Stimulated activated CD4-positive, alpha-beta T cell treated with anti-CD3 and anti-CD28 coated beads, Interleukin-15, amount 100 ng/mL, for 1 hour (primary cell): ENCODE measurements around the gene SF3A2.
A peak's percentile ranks its signal among the peaks of the same experiment; 100 is the strongest.
"Not testable (repeated sequence)": the region's sequence is repeated elsewhere in the genome, so short reads cannot be mapped to it uniquely, and the experiment has no call there.

Experiments used
- DNase-seq, 2 donors: peaks; one replicate each; pipeline ENCODE4 v3.0.0-alpha.2; 2020; ENCODE audit warnings: low read depth in 1 of 2, low spot score in 1 of 2

Gene SF3A2

DNA sequence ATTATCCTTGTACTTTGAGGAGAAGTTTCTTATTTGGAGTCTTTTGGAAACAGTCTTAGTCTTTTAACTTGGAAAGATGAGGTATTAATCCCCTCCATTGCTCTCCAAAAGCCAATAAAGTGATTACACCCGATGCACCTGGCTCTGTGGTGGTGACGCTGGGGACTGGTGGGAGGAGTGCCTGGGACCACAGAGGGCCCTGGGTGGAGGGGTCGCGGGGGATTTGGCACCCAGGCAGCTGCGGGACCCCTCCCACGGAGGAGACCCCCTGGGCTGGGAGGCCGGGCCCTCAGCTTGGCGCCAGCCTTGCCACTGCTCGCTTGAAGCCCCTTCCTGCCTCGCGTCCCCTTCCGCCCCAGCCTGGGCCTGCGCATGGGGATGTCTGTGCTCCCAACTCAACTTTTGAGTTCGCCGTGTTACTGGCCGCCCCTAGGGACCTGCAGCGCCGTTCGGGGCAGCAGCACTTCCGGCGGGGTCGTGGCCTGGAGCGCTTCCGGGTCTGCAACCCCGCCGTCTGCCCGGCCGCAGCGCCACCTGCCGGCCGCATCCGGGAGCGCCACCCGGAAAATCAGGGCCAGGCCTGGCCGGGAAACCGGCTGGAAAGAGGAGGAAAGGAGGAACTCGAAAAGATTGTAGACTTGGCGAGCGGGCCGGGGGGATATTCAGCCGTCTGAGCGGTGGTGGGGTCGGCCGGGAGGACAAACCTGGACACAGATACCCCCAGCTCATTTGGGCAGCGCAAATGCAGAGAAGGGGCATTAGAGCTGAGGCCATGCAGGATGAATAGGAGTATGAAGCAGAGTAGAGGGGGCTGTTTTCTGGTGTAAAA is 36.9 kb downstream of the SF3A2 start:
- peak; percentile 61 to 66 for DNase-seq

DNA sequence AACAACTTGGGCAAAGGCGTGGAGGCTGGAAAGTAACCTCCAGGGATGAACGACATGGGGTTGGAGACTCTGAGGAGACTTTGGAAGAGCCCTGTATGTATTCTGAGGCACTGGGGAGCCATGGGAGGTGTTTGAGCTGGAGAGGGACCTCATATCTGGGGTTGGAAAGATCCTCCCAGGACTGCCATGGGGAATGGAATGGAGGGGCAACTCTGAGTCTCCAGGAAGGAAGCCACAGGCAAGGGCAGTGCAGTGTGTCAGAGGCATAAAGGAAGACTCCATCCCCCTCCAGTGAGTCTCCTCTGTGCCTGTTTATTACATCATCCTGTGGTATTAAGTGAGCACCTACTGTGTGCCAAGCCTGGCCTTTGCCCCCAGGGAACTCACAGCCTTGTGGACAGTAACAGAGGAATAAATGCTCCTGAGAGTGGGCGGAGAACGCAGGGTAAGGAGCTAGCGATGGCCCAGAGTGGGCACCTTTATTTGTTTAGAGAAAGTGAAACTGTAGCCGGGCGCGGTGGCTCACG is 37.6 kb downstream of the SF3A2 start:
- no peak for DNase-seq

DNA sequence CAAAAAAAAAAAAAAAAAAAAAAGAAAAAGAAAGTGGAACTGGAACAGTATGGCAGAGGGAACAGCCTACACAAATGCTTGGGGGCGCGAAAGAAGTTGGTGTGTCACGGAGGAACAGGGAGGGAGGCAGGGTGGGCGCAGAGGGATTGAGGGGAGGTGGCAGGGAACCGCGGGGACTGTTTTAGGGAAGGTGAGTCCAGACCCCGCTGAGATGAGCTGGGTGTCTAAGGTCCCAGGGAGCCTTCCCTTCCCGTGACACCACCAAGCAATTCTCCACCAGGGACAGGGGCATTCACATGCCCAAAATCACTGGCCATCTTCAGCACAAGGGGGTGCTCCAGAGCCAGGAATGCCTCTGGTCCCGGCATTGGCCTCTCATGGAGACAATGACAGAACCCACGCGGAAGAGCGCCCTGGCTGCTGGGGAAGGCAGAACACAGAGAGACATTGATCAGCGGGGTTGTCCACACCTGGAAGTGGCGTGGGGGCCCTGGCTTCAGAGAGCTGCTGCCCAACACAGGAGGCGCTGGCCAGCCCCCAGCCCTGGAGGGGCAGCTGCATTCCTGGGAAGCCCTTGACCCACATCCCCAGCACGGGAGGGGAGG is 38.4 kb downstream of the SF3A2 start:
- DNase-seq, result no peak

DNA sequence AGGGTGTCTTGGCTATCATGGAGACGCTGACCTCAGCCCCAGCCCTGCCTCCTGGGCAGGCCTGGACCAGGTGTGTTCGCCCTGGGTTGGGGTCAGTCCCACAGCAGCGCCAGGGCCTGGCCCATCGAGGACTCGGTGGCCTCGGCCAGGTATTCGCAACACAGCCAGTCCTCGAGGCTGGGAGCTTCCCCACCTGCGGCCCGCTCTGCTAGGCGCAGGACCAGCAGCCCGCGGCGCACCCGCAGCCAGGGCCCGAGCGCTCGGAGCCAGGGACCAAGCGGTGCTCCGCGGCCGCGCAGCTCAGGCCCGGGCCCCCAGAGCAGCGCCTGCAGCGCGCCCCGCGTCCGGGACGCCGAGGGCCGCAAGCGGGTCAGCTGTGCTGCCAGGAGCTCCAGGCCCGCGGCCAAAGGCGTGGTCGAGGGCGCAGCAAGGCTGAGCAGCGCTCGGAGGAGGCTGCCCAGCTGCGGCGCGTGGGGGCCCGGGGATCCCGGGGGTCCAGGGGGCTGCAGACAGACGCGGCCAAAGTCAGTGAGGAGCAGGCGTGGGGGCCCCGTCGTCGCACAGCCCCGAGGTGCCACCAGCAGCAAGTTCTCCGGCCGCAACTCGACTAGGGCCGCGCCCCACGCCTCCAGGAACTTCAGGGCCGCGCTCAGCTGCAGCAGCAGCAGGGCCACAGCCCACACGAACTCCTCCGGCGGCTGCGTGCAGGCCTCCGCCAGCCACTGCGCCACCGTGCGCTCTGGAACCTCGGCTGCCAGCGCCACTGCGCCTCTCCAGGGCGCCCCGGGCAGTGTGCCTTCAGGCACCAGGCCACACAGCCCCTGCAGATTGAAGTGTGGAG is 39.2 kb downstream of the SF3A2 start:
- DNase-seq, result no peak

DNA sequence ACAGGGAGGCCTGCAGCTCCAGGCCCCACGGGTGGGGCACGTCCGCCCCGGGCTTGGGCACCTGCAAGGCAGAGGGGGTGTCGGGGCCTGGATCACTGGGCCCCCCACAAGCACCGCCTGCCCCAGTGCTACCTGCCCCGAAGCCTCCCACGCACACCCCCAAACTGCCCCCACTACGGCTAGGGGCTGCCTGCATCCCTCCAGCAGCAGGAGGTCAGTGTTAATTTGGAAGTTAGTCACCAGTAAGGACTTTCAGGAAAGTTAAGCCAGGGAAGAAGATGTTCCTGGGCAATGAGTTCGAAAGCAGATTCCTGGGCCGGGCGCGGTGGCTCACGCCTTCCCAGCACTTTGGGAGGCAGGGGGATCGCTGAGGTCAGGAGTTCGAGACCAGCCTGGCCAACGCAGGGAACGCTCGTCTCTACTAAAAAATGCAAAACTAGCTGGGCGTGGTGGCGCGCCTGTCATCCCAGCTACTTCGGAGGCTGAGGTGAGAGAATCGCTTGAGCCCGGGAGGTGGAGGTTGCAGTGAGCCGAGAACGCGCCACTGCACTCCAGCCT is 39.9 kb downstream of the SF3A2 start:
- no peak for DNase-seq

DNA sequence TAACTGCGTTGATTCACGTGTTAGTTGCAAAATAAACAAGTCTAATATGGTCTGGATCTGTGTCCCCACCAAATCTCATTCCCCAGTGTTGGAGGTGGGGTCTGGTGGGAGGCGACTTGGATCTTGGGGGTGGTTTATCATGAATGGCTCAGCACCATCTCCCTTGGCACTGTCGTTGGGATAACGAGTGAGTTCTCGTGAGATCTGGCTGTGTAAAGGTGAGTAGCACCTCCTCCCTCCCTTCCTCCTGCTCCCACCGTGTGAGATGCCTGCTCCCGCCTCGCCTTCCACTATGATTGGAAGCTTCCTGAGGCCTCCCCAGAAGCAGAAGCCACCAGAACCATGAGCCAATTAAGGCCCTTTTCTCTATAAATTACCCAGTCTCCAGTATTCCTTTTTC is 40.5 kb downstream of the SF3A2 start:
- no peak for DNase-seq

DNA sequence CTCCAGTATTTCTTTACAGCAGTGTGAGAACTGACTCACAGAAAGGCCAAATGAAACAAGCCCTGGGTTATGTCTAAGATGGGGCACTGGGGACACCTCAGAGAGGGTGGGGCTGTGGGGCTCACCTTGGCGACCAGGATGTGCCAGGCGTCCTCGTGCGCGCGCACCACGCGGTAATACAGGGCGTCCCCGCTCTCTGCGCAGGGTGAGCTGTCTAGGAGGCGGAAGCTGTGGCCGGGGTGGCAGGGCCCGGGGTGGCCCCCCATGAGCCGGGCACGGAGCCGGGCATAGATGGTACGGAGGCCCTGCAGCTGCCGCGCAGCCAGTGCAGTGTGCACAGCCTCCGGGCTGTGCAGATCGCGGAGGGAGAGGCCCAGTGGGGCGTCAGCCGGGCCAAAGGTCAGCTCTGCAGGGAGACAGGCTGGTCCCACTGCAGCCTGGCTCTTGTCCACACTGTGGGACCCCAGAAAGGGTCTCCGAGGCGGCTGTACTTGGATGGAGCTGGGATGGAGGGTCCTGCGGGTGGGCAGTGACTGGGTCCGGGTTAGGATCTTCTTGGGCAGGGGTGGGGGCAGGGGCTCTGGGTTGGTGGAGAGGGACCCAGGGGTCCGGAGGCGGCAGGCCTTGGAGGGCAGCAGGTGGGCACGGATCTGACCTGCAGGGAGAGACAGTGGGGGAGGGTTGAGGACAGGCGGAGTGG is 42.0 kb downstream of the SF3A2 start:
- DNase-seq, result no peak

DNA sequence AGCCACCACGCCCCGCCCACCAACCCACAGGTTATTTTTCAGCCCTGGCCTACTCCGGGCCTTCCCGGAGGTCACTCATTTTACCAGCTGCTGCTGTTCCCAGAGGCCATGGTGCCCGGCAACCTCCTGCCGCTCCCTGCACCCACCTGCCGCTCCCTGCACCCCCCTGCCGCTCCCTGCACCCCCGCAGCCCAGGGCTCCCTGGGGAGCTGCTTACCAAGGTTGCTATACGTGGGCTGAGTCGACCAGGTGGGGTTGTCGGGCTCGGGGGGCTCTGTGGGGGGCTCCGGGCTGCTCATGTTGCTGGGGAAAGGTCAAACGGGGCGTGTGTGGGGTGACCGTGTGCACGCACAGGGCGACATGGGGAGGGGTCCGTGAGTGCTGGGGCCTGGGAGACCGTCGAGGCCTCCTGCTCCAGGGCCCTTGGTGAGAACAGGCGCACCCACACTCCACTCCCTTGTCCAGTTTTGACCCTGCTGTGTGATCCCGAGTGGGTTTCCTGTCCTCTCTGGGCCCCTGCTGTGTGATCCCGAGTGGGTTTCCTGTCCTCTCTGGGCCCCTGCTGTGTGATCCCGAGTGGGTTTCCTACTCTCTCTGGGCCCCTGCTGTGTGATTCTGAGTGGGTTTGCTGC is 44.1 kb downstream of the SF3A2 start:
- no peak for DNase-seq

DNA sequence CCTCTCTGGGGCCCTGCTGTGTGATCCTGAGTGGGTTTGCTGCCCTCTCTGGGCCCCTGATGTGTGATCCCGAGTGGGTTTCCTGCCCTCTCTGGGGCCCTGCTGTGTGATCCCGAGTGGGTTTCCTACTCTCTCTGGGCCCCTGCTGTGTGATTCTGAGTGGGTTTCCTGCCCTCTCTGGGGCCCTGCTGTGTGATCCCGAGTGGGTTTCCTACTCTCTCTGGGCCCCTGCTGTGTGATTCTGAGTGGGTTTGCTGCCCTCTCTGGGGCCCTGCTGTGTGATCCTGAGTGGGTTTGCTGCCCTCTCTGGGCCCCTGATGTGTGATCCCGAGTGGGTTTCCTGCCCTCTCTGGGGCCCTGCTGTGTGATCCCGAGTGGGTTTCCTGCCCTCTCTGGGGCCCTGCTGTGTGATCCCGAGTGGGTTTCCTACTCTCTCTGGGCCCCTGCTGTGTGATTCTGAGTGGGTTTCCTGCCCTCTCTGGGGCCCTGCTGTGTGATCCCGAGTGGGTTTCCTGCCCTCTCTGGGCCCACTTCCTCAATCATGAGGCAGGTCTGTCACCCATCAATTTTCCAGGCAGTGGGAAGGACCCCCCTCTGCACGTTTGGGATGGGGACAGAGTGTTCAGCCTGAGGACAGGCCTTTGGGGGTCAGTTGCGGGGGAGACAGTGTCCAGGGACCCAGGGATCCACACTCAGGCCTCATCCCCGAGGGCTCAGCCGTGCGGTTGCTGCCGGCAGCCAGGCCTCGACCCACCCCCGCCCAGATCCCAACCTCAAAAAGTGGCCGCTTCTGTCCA is 44.8 kb downstream of the SF3A2 start:
- not testable (repeated sequence) for DNase-seq

DNA sequence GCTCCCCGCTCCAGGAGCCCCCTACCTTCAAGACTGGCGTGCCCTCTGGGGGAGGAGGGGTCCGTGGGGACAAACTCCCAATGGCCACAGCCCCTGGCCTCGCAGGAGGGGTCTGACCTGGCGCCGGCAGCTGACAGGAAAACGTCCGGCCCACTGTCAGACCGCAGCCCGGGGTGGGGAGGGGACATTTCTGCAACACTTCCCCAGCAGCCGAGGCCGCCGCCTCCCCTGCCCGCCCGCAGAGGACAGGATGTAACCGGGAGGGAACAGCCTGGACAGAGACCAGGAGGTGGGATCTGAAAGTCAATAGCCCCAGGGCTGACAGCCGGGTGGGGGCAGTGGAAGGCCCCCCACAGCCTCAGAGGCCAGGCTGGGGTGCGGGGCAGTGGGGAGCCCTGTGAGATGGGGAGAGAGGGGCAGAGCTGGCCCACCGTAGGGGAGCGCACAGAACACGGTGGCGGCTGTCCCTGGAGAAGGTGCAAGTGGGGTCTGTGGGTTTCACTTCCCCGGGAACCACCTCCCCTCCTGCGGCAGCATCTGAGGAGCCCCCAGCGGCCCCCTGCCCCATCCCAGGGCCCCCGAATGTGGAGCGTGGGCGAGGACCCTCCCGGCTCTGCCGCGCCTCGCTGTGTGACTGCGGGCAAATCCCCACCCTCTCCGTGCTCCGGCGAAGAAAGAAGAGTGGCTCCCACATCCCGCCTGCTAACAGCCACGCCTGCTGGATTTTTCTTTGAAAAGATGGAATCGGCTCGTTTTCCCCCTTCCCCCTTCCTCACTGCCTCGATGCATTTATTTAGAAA is 45.6 kb downstream of the SF3A2 start, which contains the start of gene PEAK3:
Gene PEAK3 (minus strand): TSS at position 114 of the 800 bp plus-strand sequence. CDS start 1,244 bp downstream, outside the sequence.
- no peak for DNase-seq

DNA sequence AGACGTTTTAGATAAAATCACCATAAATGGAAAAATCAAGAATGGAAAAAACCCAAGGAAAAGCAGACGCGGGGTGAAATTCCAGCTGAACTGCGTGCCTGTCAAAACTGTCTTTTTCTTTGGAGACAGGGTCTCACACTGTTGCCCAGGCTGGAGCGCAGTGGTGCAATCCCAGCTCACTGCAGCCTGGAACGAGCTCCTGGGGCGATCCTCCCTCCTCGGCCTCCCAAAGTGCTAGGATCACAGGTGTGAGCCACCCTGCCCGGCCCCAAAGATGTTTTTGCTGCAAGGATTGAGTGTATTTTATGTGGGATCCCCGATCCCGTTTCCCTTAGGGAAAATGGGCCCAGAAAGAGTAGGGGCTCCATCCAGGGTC is 46.2 kb downstream of the SF3A2 start:
- DNase-seq, result no peak

DNA sequence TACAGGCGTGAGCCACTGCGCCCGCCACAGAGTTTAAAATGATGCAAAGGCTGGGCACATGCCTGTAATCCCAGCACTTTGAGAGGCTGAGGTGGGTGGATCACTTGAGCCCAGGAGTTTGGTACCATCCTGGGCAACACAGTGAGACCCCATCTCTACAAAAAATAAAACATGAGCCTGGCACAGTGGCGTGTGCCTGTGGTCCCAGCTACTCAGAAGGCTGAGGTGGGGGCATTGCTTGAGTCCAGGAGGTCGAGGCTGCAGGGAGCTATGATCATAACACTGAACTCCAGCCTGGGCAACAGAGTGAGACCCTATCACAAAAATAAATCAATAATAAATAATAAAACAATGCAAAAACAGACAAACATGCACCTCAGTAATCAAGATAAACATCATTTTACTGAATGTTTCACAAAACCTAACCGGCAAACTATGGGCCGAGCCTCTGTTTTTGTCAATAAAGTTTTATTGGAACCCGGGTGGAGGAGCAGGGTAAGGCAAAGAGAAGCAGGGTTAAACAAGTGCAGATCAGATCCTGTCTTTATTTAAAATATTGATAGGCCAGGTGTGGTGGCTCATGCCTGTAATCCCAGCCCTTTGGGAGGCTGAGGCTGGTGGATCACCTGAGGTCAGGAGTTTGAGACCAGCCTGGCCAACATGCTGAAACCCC is 47.3 kb downstream of the SF3A2 start:
- DNase-seq, result no peak

DNA sequence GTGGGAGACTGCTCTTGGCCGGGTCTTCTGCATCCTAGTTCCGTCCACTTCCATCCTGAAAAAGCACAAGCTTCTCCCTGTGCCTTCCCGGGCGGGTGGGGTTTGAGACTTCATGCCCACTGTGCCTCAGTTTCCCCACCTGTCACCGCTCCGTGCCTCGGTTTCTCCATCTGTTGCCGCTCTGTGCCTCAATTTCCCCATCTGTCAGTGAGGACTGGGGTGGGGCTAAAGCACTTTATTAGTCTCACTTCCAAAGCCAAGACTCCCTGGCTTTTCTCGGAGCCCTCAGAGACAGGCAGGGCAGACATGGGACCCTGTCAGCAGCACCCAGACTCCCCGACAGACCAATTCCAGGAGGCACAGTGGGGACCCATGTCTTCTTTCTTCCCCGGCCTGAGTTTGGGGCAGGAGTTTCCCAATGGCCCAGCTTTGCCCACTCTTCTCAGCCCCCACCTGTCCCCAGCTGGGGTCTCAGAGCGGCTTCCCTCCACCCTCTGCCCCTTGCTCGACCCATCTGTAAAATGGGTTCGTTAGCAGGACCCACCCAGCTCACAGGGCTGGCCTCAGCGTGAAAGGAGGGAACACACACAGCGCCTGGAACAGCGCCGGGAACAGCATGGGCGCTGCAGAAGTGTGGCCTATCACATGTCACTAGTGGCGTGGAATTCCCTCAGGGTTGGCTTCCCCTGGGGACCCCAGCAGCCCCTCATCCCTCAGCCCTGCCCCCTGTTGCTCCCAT is 49.9 kb downstream of the SF3A2 start:
- no peak for DNase-seq

DNA sequence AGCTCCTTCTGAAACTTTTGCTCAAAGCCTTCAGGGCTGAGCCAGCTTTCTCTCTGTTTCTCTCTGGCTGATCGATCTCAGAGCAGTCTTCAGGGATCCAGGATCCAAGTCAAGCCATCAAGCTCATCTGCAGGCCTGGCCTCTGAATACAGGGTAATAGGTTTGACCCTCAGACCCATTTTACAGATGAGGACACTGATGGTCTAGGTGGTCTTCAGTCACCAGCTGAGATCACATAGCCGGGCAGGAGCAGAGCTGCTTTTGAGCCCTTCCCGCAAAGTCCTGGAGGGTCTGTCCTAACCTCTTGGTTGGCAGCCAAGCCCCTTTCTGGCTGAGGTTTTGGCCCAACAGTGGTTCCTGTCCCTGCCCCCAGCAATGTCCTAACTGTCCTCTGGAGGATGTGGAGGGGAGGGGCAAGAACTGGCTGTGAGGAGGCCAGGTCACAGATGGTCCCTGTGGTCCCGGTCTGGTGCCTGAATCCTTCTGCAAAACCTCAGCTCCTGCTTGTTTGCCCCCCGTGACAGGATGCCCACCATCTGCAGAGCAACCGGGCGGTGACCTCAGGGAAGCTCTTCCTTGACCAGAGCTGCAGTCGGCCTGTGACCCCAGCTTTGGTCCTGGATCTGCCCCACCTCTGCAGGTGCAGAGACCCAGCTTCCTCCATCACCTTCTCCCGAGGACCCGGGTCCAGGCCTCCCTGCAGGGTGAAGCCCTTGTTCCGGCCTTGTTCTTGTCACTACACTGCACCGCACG is 51.1 kb downstream of the SF3A2 start:
- DNase-seq, result no peak

DNA sequence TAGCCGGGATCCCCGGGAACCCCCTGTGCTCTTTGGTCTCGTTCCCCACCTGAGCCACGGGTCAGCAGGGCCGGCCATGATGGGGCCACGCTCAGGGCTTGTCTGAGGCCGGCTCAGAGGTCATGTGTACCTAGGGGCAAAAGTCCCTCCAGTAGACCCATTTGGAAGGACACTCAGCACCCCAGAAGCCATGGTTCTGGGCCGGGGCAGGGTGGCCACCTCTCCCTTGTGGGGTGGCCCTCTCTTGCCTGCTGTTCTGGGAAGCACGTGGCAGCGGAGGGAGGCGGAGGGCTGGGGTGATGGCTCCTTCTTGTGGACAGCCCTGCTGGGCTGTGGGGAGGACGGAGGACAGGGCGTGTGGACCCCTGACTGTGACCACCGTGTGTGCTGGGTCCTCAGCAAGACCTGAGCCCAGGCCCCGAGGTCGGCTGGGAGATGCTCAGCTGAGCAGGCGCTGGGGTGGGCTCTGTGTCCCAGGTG is 51.8 kb downstream of the SF3A2 start:
- no peak for DNase-seq
